Nephron progenitor cell (in vitro differentiated cells): ENCODE results near the gene NFIA.

Experiments used
- DNase-seq: peaks from one replicate; pipeline ENCODE4 v3.0.0; 2021
- H3K27ac Mint-ChIP-seq: 2 replicates; pipeline ENCODE4 v1.8.0; 2021; ENCODE audit warnings: mild to moderate bottlenecking, moderate library complexity, mixed read lengths
- H3K27me3 Mint-ChIP-seq: 2 replicates; pipeline ENCODE4 v1.8.0; 2021; ENCODE audit warnings: mild to moderate bottlenecking, low read depth, mixed read lengths; ENCODE audit not compliant: poor library complexity
- H3K36me3 Mint-ChIP-seq: 2 replicates; pipeline ENCODE4 v1.8.0; 2021; ENCODE audit warnings: low read depth, mixed read lengths
- H3K4me1 Mint-ChIP-seq: 2 replicates; pipeline ENCODE4 v1.8.0; 2021; ENCODE audit warnings: mixed read lengths
- H3K4me3 Mint-ChIP-seq: 2 replicates; pipeline ENCODE4 v1.8.0; 2021; ENCODE audit warnings: mild to moderate bottlenecking, moderate library complexity, mixed read lengths
- H3K9me3 Mint-ChIP-seq: 2 replicates; pipeline ENCODE4 v1.8.0; 2021; ENCODE audit warnings: mild to moderate bottlenecking, moderate library complexity, mixed read lengths
- TF ChIP-seq, protein P1 (sequence below): fragments of 200-600 bp; sonication (generic); IDR thresholded peaks from 2 replicates; pipeline ENCODE4 v1.5.0; 2021; ENCODE audit warnings: antibody characterized with exemption

The NFIA gene

DNA sequence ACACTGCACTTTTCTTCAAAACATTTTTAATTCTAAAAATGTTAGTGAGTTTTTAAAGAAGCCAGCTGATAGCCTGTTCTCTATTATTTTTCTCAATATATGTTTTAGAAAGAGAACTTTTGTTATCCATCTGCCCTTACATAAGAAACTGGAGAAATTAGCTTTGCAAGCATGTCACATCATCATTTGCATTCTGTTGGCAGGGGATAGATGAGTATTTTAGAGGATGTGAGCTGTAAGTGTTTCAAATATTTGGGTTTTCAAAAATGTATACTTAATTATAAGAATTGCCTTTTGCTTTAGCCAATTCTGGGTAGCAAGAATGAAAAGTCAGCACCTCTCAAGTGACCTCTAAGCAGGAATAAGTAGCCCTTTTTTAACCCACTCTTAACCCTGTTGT, 7.4 kb downstream of the NFIA start:
- TF ChIP-seq, protein P1, sequence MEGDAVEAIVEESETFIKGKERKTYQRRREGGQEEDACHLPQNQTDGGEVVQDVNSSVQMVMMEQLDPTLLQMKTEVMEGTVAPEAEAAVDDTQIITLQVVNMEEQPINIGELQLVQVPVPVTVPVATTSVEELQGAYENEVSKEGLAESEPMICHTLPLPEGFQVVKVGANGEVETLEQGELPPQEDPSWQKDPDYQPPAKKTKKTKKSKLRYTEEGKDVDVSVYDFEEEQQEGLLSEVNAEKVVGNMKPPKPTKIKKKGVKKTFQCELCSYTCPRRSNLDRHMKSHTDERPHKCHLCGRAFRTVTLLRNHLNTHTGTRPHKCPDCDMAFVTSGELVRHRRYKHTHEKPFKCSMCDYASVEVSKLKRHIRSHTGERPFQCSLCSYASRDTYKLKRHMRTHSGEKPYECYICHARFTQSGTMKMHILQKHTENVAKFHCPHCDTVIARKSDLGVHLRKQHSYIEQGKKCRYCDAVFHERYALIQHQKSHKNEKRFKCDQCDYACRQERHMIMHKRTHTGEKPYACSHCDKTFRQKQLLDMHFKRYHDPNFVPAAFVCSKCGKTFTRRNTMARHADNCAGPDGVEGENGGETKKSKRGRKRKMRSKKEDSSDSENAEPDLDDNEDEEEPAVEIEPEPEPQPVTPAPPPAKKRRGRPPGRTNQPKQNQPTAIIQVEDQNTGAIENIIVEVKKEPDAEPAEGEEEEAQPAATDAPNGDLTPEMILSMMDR, result no peak
- Mint-ChIP-seq H3K9me3 (no peaks in the 10 kb centered on the region), H3K27me3 (peaks cover 83% of the 10 kb centered on the region), H3K4me3 (no peak overlapping the region), H3K36me3 (no peaks in the 10 kb centered on the region), H3K4me1 (peaks cover 14% of the 10 kb centered on the region), H3K27ac (no peak overlapping the region)
- no peak for DNase-seq

DNA sequence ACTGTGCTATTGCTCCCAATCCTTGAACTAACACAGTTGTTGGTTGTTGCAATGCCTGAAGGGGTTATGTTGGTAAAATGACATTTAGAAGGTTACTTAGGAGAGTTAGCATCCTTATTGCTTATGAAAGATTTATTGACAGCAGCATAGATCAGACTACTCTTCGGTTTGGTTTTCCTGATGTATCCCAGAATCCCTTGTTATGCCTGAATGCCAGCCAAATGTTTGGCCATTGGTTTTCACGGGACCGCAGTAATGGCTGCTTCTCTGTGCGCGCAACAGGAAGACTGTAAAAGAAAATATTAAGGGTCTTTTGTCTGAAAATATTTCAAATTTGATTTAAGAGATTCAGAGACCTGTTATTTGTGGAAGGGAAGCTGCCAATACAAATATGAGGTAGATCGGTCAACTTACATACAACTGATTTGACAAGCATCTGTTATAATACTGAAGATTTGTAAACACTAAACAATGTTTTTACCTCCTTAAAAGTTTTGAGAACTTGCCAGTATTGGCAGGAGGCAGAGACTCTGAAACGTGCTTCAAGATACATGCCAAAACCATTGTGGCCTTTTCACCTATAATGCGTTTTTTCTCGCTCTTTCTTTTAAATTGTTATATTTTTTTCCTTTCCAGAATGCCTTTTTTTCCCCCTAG, 8.3 kb downstream of the NFIA start:
- no peak for DNase-seq
- Mint-ChIP-seq H3K4me1 (peaks cover 14% of the 10 kb centered on the region), H3K27ac (no peak overlapping the region), H3K4me3 (no peak overlapping the region), H3K36me3 (no peaks in the 10 kb centered on the region), H3K9me3 (no peaks in the 10 kb centered on the region), H3K27me3 (peaks cover 82% of the 10 kb centered on the region)
- TF ChIP-seq, protein P1, result no peak

DNA sequence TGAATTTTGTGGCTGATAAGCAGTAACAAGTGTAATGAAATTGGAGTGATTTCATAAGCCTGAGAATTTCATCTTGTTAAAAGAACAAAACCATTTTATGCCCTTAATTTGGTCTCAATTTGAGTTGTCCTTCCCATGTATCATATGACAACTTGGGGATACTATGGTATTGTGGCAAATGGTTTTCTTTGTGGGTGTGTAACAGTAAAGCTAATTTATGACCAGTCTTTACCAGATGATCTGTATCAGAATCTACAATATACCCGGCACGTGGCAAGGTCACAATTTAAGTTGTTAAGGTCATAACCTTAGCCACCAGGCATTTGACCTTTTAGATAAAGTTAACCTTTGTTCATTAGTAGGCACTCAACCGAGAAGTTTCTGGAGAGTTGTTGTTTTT, 9.1 kb downstream of the NFIA start:
- no peak overlapping the region for H3K27ac Mint-ChIP-seq
- H3K4me3 Mint-ChIP-seq, result no peak overlapping the region
- peaks cover 77% of the 10 kb centered on the region for H3K27me3 Mint-ChIP-seq
- H3K9me3 Mint-ChIP-seq, result no peaks in the 10 kb centered on the region
- H3K4me1 Mint-ChIP-seq, result peaks cover 14% of the 10 kb centered on the region
- no peaks in the 10 kb centered on the region for H3K36me3 Mint-ChIP-seq
- peak; percentile 13 for DNase-seq
- TF ChIP-seq, protein P1, result no peak

DNA sequence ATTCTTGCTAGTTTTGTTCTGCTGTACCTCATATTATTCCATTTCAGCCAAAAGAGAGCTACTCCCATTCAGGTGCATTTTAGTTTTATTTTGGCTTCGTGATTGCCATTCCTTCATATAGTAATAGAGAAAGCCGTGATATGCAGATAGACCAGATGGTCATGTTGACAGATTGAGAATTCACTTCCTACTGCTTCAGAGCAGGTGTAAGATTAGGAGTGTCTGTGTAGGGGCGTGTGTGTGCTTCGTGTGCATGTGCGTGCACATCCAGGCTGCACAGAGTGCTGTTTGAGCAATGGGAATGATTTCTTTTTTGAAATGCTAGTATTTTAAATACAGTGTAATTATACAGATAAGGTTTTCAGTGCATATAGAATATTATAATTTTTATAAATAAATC, 10.3 kb downstream of the NFIA start:
- Mint-ChIP-seq H3K27ac (no peak overlapping the region), H3K27me3 (peaks cover 75% of the 10 kb centered on the region), H3K4me3 (no peak overlapping the region), H3K9me3 (no peaks in the 10 kb centered on the region), H3K4me1 (peaks cover 14% of the 10 kb centered on the region), H3K36me3 (no peaks in the 10 kb centered on the region)
- TF ChIP-seq, protein P1, result no peak
- no peak for DNase-seq

DNA sequence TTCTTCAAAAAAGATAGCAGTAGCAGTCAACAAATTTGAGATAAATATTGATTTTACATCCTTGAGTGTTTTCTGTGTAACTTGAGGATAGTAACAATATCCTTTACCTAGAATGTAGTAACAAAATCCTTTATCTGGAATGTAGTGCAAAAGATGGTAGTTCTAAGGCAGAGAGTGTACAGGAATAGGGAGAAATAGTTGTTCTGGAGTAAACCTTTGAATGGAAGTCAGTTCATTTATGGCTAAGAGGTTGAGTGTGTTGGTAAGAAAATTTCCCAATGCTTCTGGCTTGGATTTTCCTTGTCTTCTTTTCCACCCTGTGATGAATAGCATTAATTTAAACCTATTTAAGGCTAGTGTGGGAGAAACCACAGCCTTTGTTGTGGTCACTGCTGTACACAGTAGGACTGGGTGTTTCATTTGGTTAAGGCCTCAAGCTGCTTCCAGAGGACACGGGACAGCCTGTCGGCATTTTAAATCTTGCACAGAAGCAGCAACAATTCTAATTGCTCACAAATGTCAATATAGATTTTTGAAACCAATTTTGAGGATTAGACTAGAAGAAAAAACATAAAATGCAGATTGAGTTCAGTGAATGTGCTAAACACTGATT, 11.3 kb downstream of the NFIA start:
- Mint-ChIP-seq H3K4me1 (peaks cover 14% of the 10 kb centered on the region), H3K27me3 (peaks cover 75% of the 10 kb centered on the region), H3K27ac (no peak overlapping the region), H3K4me3 (no peak overlapping the region), H3K36me3 (no peaks in the 10 kb centered on the region), H3K9me3 (no peaks in the 10 kb centered on the region)
- TF ChIP-seq, protein P1, result no peak
- DNase-seq, result no peak
